ENCODE data around the gene TADA2B. TPM values are rescaled to one million over a fixed set of nuclear protein-coding genes. Genes with fewer than 3 reads are reported as not detected.
"Not testable (repeated sequence)": the region's sequence is repeated elsewhere in the genome, so short reads cannot be mapped to it uniquely, and the experiment has no call there.

The TADA2B gene
- total RNA-seq, 1 donor from 2014 or later = 31.8 TPM

DNA sequence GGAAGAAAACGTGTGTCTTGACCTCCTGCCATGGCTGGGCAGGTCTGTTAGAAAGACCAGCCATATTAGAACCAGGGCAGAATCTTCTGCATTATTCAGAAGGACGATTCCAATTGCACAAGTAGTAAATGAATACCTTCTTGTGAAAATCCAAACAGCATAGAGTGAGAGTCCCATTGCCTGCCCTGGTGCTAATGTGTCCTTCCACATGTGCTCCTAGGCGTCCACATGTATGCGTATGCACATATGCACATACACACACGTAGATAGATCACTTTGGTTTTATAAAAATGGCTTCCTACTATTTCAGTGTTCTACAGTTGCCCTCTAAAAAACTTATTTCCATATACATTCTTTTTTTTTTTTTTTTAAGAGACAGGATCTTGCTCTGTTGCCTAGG is 34.9 kb downstream of the TADA2B start:
- Mint-ChIP-seq H3K4me1 (no peaks in the 10 kb centered on the region), H3K4me3 (no peak overlapping the region), H3K9me3 (peaks cover 4% of the 10 kb centered on the region), H3K36me3 (ENCODE audit: low read depth) (no peaks in the 10 kb centered on the region), H3K27ac (no peak overlapping the region), H3K27me3 (peaks cover 30% of the 10 kb centered on the region)
- DNase-seq = no peak
- POLR2A ChIA-PET = no interaction called here
- no peak for TF ChIP-seq CTCF (IDR thresholded peaks at IDR 0.05)
- CTCF ChIA-PET = no interaction called here
- intact Hi-C loops (cut with micrococcal nuclease) = no loop called here
- ATAC-seq (ENCODE audit: low read depth) = no peak

DNA sequence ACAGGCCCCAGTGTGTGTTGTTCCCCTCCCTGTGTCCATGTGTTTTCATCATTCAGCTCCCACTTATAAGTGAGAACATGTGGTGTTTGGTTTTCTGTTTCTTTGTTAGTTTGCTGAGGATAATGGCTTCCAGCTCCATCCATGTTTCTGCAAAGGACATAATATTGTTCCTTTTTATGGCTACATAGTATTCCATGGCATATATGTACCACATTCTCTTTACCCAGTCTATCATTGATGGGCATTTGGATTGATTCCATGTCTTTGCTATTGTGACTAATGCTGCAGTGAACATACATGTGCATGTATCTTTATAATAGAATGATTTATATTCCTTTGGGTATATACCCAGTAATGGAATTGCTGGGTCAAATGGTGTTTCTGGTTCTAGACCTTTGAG is 36.3 kb downstream of the TADA2B start:
- H3K9me3 Mint-ChIP-seq; intact Hi-C loops (cut with micrococcal nuclease); POLR2A ChIA-PET; DNase-seq; H3K4me3 Mint-ChIP-seq; H3K36me3 Mint-ChIP-seq (ENCODE audit: low read depth); H3K27ac Mint-ChIP-seq; ATAC-seq (ENCODE audit: low read depth); H3K4me1 Mint-ChIP-seq: not testable (repeated sequence)
- CTCF ChIA-PET = interaction anchor here (1.5 kb wide), 1 partner anchor 359 kb away, joined by 3 read pairs; no protein-coding TSS in a partner anchor
- H3K27me3 Mint-ChIP-seq = peaks cover 40% of the 10 kb centered on the region

DNA sequence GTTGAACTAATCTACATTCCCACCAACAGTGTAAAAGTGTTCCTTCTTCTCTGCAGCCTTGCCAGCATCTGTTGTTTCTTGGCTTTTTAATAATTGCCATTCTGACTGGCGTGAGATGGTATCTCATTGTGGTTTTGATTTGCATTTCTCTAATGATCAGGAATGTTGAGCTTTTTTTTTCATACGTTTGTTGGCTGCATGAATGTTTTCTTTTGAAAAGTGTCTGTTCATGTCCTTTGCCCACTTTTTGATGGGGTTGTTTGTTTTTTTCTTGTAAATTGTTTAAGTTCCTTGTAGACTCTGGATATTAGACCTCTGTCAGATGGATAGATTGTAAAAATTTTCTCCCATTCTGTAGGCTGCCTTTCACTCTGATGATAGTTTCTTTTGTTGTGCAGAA is 36.7 kb downstream of the TADA2B start:
- H3K4me1 Mint-ChIP-seq; H3K9me3 Mint-ChIP-seq; H3K4me3 Mint-ChIP-seq; H3K36me3 Mint-ChIP-seq (ENCODE audit: low read depth); H3K27ac Mint-ChIP-seq; ATAC-seq (ENCODE audit: low read depth); POLR2A ChIA-PET; intact Hi-C loops (cut with micrococcal nuclease); DNase-seq: not testable (repeated sequence)
- H3K27me3 Mint-ChIP-seq = peaks cover 44% of the 10 kb centered on the region
- CTCF ChIA-PET = interaction anchor here (1.5 kb wide), 1 partner anchor 359 kb away, joined by 3 read pairs; no protein-coding TSS in a partner anchor

DNA sequence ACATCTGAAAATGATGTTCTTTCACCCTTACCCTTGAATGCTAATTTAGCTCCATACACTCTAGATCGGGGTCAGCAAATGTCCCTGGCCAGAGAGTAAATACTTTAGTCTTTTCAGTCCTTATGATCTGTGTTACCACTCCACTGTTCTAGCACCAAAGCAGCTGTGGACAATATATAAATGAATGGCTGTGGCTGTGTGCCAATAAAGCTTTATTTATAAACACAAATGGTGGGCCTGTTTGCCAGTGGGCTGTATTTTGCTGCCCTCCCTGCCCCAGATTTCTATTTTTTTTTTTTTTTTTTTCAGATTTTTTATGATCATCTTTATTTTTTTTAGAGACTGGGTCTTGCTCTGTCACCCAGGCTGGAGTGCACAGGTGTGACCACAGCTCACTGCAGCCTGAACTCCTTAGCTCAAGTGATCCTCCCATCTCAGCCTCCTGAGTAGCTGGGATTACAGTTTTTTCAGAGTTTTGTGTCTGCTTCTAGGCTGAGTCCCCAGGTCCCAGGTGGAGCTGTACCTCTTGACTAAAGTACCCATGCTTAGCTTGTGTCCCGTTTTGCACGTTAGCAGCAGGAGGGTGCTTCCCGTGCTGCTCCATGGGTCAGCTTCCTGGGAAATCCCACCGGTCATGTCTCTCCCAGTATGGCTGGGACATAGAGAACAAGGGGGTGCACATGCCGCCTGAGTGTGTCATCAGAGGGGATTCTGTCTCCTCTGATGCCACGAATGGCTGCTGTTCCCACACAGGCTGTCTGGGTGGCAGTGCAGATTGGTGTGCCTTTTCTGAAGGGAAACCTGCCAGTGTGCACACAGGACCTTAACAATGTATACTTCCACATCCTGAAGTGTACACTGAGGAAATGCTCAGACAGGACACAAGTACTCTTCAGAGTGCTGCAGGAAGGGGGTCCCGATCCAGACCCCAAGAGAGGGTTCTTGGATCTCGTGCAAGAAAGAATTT is 40.7 kb downstream of the TADA2B start:
- no peak overlapping the region for H3K4me3 Mint-ChIP-seq
- H3K4me1 Mint-ChIP-seq = no peaks in the 10 kb centered on the region
- ChIA-PET POLR2A (interaction anchor here (0.7 kb wide), 1 partner anchor 172 kb away, joined by 3 read pairs; no protein-coding TSS in a partner anchor), CTCF (interaction anchor here (1.3 to 1.5 kb wide), 2 partner anchors 13 to 18 kb away, joined by 3 to 5 read pairs; no protein-coding TSS in a partner anchor)
- H3K27me3 Mint-ChIP-seq = peaks cover 51% of the 10 kb centered on the region
- H3K27ac Mint-ChIP-seq = no peak overlapping the region
- peaks cover 6% of the 10 kb centered on the region for H3K9me3 Mint-ChIP-seq
- no peak for DNase-seq
- TF ChIP-seq CTCF (IDR thresholded peaks at IDR 0.05) = no peak
- H3K36me3 Mint-ChIP-seq (ENCODE audit: low read depth) = no peaks in the 10 kb centered on the region
- intact Hi-C loops (cut with micrococcal nuclease) = no loop called here
- ATAC-seq (ENCODE audit: low read depth) = no peak

GRCh38 chr4:7084564-7084961 is 41.4 kb downstream of the TADA2B start:
- H3K36me3 Mint-ChIP-seq (ENCODE audit: low read depth); intact Hi-C loops (cut with micrococcal nuclease); H3K27ac Mint-ChIP-seq; H3K4me3 Mint-ChIP-seq; POLR2A ChIA-PET; ATAC-seq (ENCODE audit: low read depth); CTCF ChIA-PET; DNase-seq; H3K9me3 Mint-ChIP-seq; H3K4me1 Mint-ChIP-seq: not testable (repeated sequence)
- H3K27me3 Mint-ChIP-seq = peaks cover 52% of the 10 kb centered on the region

- no peaks in the 10 kb centered on the region for H3K4me1 Mint-ChIP-seq
- ATAC-seq (ENCODE audit: low read depth) = no peak
- POLR2A ChIA-PET = no interaction called here
- intact Hi-C loops (cut with micrococcal nuclease) = no loop called here
- peaks cover 42% of the 10 kb centered on the region for H3K27me3 Mint-ChIP-seq
- H3K9me3 Mint-ChIP-seq = peaks cover 2% of the 10 kb centered on the region
- no peak overlapping the region for H3K4me3 Mint-ChIP-seq
- TF ChIP-seq CTCF (IDR thresholded peaks at IDR 0.05) = no peak
- DNase-seq = no peak
- H3K27ac Mint-ChIP-seq = no peak overlapping the region
- H3K36me3 Mint-ChIP-seq (ENCODE audit: low read depth) = no peaks in the 10 kb centered on the region
- CTCF ChIA-PET = no interaction called here
Observed at GRCh38 chr4:7086384-7086783, 43.2 kb downstream of the TADA2B start.

Measured in activated B cell treated with CpG ODN at 0.5 μM for 24 hours (primary cell).